ENCODE data around the gene ITPR3. TPM values are rescaled to one million over a fixed set of nuclear protein-coding genes. Genes with fewer than 3 reads are reported as not detected.

The ITPR3 gene
- total and polyA plus RNA-seq, 2 donors (not counting 3 experiments of a cell fraction or from before 2014, with no cell fraction given), result 28.8 to 52.2 TPM

DNA sequence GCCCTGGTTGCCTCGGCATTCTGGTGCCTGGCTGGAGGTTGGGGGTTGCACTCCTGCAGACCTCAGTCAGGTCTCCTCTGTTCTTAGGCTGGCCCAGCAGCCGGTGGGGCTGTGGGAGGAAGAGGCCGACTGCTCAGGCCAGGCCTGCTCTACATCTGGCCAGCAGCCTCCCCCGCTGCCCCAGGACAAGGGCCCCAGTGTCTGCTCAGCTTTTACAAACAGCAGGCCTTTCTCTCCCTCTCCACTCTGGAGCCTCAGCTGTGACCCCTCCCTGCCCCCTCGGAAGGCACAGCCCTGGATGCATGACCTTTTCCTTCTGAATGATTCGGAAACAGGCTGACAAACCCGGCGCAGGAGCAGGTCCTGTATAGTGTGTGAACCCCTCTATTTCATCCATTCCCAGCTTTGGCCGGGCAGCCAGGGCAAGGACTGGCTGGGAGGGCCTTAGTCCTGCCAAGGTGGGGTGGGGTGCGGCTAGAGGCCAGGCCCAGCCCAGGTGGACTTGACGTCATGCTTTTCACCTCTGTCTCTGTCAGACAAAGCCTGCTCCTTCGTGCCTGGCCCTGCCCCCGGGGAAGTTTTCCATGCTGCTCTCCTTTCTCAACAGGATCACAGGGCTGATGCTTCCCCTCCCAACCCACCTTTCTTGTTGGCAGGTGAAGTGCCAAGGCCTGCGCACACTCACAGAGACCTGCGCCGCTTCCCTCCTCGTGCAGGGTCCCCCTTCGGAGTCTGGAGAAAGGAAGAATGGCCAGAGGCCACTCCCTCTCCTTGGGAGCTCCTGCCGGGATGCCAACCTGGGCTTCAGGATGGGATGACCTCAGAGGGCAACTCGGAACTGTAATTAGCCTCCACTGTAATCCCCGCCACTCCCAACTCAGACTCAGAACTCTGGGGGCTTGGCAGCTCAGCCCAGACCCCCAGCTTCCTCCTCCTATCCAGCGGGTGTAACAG is 10.1 kb upstream of the ITPR3 start:
- dilution Hi-C loops (cut with MboI; ENCODE audit: extremely low pct_ligation_motif_present, low sequenced_read_pairs), result no loop called here
- Histone ChIP-seq H3K79me2 (ENCODE audit: control insufficient read depth, insufficient read depth, low read length) (no peaks in the 10 kb centered on the region), H3K9me1 (replicated peaks; ENCODE audit: control insufficient read depth, extremely low read depth, insufficient read depth, low read length) (no peaks in the 10 kb centered on the region), H3K4me3 (replicated peaks in 1 of 3; ENCODE audit: insufficient read depth in 1 of 3, low read depth in 1 of 3, low read length in 3 of 3) (no peak overlapping the region), H3K4me1 (ENCODE audit: control insufficient read depth, extremely low read depth, insufficient read depth, low read length) (peaks cover 20% of the 10 kb centered on the region), H2AFZ (ENCODE audit: low read depth, low read length) (no peak overlapping the region), H3K27me3 (ENCODE audit: control insufficient read depth in 2 of 2, insufficient read depth in 2 of 2, low read length in 2 of 2) (no peaks in the 10 kb centered on the region), H3K4me2 (ENCODE audit: insufficient read depth, low read length) (no peak overlapping the region), H3K9me3 (replicated peaks; ENCODE audit: control insufficient read depth, insufficient read depth, low read length) (no peaks in the 10 kb centered on the region), H3K9ac (replicated peaks; ENCODE audit: extremely low read depth, insufficient read depth, low read length) (no peak overlapping the region), H3K27ac (ENCODE audit: insufficient read depth, low read depth, low read length) (no peak overlapping the region), H4K20me1 (replicated peaks; ENCODE audit: control insufficient read depth, extremely low read depth, insufficient read depth, low read length) (no peaks in the 10 kb centered on the region), H3K36me3 (ENCODE audit: control insufficient read depth in 2 of 2, extremely low read depth in 1 of 2, insufficient read depth in 2 of 2, low read length in 2 of 2) (no peaks in the 10 kb centered on the region)
- TF ChIP-seq GATA2 (IDR thresholded peaks at IDR 0.05; ENCODE audit: insufficient read depth, insufficient read length, low read depth, low read length), result no peak
- TF ChIP-seq POLR2AphosphoS5 (IDR thresholded peaks at IDR 0.05; ENCODE audit: insufficient read depth, low read depth, low read length), result no peak
- TF ChIP-seq, protein P1, sequence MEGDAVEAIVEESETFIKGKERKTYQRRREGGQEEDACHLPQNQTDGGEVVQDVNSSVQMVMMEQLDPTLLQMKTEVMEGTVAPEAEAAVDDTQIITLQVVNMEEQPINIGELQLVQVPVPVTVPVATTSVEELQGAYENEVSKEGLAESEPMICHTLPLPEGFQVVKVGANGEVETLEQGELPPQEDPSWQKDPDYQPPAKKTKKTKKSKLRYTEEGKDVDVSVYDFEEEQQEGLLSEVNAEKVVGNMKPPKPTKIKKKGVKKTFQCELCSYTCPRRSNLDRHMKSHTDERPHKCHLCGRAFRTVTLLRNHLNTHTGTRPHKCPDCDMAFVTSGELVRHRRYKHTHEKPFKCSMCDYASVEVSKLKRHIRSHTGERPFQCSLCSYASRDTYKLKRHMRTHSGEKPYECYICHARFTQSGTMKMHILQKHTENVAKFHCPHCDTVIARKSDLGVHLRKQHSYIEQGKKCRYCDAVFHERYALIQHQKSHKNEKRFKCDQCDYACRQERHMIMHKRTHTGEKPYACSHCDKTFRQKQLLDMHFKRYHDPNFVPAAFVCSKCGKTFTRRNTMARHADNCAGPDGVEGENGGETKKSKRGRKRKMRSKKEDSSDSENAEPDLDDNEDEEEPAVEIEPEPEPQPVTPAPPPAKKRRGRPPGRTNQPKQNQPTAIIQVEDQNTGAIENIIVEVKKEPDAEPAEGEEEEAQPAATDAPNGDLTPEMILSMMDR (IDR thresholded peaks at IDR 0.05; ENCODE audit: extremely low read depth in 1 of 2, insufficient read depth in 1 of 2, low read depth in 1 of 2, low read length in 2 of 2), result no peak
- TF ChIP-seq JUN (IDR thresholded peaks at IDR 0.05; ENCODE audit: borderline replicate concordance, insufficient read depth, insufficient read length, low read depth), result no peak
- no peak for TF ChIP-seq POLR2A (IDR thresholded peaks at IDR 0.05; ENCODE audit: low read depth, low read length)
- no peak for TF ChIP-seq EZH2 (IDR thresholded peaks at IDR 0.05; ENCODE audit: borderline replicate concordance, low read depth, low read length, severe bottlenecking)
- no peak for TF ChIP-seq MAX (IDR thresholded peaks at IDR 0.05; ENCODE audit: insufficient read depth, insufficient read length)
- TF ChIP-seq FOS (IDR thresholded peaks at IDR 0.05; ENCODE audit: borderline replicate concordance, insufficient read depth, low read length), result no peak
- no peak for TF ChIP-seq MYC (IDR thresholded peaks at IDR 0.05; ENCODE audit: low read depth, low read length)
- ChIA-PET CTCF (interaction anchor here (1.0 to 2.8 kb wide), 3 partner anchors 21 to 62 kb away, joined by 4 to 10 read pairs (median 4); partner anchors contain the start of gene BAK1), POLR2A (no interaction called here)
- intact Hi-C loops (cut with micrococcal nuclease), result no loop called here
- FAIRE-seq (no peak), DNase-seq (ENCODE audit: low read depth, low spot score) (no peak)
- BruUV-seq (replicated peaks), result no TSS peak

Data from endothelial cell of umbilical vein (primary cell).